HG02571 (cell line): ENCODE measurements around the gene CENPC.
"Not testable (repeated sequence)": the region's sequence is repeated elsewhere in the genome, so short reads cannot be mapped to it uniquely, and the experiment has no call there.

Experiments
- ATAC-seq: cut with Tn5 transposase; IDR thresholded peaks from one replicate; pipeline ENCODE4 v1.9.1; 2021; ENCODE audit warnings: mild to moderate bottlenecking, moderate library complexity; ENCODE audit not compliant: unreplicated experiment

The CENPC gene

DNA sequence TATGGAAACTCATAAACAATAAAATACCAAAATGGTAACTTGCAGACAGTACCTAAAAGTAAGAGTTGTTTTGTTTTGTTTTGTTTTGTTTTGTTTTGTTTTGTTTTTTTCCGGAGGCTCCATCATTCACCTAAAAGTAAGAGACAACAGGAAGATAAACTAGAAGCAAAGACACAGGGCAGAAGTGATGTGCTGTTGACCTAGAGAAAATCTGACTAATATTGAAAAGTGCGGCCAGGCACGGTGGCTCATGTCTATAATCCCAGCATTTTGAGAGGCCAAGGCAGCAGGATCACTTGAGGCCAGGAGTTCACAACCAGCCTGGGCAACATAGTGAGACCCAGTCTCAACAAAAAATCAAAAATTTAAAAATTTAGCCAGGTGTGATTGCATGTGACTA is 5.6 kb upstream of the CENPC start:
- peak; percentile 50 for ATAC-seq

DNA sequence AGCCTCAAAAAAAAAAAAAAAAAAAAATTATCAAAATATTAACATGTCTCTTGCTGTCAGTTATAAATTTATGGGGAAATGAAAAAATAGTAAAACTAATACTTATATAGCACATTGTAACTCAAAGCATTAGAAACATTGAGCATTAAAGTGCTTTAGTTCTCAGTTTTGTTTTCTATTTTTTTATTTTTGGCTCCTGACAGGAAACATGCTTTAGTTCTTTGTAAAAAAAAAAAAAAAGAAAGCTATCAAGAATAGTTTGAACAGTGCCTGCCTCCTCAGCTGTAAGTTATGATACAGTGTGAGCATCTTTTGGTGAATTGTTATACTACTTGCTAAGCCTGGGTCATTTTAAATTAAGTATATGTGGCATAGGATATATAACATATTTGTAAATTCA is 5.1 kb upstream of the CENPC start:
- ATAC-seq = peak; percentile 31

DNA sequence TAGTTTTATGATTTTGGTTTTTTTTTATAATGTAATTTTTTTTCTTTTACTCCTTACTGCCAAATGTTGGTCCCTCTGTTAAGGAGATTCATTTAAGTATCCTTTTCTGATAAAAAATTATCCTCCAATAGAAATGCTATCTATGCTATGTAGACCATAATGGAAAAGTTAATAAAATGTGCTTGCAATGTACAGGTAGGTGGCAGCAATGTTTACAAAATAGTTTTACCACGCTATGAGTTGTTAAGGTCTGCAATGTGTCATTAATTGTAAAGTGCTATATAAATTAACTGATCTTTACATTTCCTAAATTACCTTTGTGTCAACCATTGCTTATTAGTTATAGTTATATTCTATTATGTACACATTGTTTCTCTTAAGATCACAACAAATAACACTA is 3.8 kb upstream of the CENPC start:
- peak; percentile 18 for ATAC-seq

DNA sequence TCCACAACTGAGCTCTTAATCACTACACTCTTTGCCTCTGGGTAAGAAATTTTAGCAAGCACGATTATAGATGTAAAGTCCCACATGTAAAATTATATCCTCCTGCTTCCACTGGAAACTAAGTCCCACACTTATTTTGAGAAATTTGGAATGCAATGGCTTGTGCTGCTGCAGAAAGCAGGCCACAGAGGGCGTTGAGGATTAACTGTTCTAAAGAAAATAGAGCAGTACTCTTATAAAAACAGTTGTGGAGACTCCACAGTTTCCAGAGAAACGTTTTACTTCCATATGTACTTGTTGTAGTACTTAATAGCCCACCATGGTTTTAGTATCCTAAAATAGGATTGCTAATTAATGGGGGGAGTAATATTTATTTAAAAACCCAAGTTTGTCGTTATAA is 1.7 kb upstream of the CENPC start:
- ATAC-seq = no peak

DNA sequence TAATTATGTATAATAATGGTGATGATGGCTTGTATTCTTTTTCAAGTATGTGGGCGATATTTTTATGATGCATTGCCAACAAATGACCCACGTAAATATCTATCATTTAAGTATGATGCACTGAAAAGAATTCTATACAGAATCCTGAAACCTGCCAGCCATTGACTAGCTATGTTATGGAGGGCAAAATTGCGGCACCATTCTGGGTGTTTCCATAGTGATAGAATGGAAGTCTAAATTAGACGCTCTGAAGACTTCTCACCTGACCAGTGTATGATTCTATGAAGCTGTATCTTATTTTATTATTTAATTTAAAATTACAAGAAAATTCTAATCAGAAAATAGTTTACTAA is 677 bp upstream of the CENPC start:
- ATAC-seq = no peak

DNA sequence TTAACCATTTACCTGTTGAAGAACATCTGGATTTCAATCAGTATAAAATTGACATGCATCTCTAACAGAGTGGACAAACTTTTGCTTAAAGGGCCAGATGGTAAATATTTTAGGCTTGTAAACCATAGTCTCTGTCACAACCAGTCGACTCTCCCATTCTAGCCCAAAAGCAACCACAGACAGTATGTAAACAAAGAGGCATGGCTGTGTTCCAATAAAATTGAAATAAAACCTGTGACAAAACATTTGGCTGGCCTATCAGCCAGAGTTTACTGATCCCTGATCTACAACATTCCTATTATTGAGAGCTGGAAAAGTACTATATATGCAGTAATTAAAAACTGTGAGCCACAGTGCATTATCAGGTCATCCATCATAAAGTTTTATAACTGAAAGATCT is 3.2 kb downstream of the CENPC start:
- ATAC-seq = no peak

DNA sequence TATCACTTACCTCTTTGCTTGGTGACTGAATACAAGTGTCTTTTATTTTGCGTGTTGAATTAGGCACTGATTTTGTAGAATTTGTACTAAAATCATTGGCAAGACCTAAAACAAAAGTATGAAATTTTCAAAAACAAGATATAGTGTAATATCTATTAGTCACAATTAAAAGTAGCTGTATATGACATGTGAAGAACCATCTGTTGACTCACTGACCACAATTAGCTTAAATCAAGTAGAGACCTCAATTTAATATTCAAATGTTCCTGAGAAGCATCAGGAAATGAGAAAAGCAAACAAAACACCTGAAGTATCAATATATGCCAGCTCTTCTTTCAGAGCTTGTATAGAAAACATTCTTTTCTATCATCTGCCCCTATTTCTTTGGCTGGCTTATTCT is 5.5 kb downstream of the CENPC start:
- ATAC-seq = no peak

DNA sequence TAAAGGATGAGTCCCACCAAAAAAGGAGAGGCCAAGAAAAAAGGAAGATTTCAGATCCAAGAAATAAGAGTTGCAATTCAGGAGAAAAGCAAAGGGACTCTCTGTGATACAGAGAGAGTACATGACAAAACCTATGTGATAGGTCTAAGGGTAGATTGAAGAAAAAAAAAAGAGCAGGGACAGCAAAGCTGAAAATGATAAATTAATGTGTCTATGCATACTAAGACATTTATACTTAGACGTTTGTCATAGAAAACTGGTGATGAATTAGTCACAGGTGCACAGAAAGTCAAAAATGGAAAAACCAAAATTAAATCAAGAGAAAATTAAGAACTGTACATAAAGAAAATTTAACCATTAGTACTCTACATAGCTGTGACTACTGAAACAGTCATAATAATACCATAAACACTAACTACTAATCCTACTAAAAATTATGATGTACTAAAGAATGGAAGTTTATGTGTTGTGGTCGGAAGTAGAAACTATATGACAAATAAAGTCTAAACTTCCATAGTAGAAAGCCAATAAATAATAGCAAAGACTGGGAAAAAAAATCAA is 9.9 kb downstream of the CENPC start:
- ATAC-seq = no peak

DNA sequence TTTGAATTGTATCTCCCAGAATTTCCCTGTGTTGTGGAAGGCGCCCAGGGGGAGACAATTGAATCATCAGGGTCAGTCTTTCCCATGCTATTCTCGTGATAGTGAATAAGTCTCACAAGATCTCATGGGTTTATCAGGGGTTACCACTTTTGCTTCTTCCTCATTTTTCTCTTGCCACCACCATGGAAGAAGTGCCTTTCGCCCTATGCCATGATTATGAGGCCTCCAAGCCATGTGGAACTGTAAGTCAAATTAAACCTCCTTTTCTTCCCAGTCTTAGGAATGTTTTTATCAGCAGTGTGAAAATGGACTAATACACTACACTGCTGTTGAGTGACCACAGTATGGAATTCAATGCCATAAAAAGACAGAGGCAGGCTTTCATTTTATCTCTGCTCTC is 12.2 kb downstream of the CENPC start:
- ATAC-seq = no peak

DNA sequence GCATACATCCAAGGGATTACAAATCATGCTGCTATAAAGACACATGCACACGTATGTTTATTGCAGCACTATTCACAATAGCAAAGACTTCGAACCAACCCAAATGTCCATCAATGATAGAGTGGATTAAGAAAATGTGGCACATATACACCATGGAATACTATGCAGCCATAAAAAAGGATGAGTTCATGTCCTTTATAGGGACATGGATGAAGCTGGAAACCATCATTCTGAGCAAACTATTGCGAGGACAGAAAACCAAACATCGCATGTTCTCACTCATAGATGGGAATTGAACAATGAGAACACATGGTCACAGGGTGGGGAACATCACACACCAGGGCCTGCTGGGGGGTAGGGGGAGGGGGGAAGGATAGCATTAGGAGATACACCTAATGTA is 12.9 kb downstream of the CENPC start:
- not testable (repeated sequence) for ATAC-seq

DNA sequence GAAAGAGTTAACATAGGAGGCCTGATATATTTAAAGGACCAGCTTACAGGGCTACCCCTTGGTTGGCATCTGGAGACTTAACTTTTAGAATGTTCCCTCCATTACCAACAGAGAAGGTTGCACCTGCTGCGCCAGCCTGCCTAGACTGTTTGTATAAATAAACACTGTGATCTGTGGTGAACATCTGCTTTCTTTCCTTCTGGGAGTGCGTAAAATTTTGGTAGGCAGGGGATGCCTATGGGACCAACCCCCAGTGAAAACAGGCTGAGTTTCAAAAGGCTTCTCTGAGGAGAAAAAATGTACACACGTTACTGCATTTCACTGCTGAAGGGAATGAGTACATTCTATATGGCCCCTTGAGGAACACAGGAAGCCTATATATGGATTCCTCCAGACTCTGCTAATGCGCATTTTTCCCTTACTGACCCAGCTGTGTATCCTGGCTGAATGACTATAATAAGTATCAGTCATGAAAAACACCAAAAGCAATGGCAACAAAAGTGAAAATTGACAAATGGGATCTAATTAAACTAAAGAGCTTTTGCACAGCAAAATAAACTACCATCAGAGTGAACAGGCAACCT is 13.8 kb downstream of the CENPC start:
- ATAC-seq = no peak

DNA sequence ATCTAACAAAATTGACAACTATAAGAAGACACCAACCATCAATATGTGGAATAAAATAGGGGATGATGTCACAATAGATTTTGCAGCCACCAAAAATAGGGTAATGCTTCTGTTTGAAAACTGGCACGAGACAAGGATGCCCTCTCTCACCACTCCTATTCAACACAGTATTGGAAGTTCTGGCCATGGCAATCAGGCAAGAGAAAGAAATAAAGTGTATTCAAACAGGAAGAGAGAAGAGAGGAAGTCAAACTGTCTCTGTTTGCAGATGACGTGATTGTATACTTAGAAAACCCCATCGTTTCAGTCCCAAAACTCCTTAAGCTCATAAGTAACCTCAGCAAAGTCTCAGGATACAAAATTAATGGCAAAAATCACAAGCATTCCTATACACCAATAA is 21.2 kb downstream of the CENPC start:
- ATAC-seq = not testable (repeated sequence)

DNA sequence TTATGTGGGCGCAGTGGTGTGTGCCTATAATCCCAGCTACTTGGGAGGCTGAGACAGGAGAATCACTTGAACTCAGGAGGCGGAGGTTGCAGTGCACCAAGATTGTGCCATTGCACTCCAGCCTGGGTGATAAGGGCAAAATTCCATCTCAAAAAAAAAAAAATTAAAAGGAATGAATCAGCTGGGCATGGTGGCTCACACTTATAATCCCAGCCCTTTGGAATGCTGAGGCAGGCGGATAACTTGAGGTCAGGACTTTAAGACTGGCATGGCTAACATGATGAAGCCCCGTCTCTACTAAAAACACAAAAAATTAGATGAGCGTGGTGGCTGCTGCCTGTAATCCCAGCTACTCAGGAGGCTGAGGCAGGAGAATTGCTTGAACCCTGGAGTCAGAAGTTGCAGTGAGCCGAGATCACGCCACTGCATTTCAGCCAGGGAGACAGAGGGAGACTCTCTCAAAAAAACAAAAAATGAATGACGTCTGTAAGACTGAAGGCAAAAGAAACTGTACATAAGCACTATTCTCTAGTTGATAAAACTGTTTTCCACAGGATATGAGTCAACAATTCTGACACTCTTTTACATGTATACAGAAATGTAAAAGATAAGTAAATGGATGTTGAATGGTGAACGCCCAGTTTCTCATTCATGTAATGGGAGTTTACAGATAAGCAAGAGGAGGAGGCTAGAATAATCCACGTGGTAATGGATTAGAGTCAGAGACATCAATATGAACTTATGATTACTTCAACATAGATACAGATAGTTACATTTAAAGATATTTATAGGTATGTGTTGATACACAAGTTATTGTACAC is 22.2 kb downstream of the CENPC start:
- ATAC-seq = no peak

DNA sequence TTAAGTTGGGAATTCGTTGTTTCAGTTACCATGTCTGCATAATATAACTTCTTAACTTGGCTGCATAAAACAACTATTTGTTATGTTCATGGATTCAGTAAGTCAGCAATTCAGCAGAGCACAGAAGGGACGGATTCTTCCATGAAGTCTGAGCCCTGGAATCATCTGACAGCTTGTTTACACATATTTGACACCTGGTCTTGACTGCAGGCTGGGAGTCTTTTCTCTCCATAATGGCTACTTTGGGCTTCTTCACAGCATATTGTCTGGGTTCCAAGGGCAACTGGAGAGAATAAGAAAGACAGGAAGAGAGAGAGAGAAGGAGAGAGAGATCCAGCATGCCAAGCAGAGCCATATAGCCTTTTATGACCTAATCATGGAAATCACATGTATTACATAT is 23.1 kb downstream of the CENPC start:
- no peak for ATAC-seq

DNA sequence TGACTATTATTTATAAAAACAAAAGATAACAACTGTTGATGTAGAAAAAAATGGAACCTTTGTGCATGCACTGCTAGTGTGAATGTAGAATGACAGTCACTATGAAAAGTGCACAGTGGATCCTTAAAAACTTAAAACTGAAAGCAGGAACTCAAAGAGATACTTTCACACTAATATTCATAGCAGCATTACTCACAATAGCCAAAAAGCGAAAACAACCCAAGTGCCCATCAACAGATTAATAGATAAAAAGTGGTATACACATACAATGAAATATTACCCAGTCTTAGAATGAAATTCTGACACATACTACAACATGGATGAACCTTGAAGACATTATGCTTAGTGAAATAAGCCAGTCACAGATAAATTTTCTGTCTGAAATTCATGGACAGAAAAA is 23.8 kb downstream of the CENPC start:
- no peak for ATAC-seq

DNA sequence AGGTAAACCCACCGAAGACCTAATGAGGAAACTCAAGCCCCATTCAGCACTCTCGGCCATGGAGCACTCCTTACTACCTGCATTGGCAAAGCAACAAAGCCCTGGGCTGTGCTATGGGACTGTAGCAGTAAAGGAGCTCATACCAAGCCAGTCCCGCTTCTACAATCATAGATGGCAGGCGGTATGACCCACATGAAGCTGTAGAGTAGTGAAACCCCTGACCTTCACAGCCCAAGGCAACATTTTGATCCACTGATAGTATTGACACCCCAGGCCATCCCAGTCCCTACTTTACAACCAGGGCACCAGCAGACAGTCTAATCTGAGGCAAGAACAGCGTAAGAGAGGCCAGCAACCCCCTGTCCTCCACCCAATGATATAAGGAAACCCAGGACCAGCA is 25.2 kb downstream of the CENPC start:
- ATAC-seq = no peak

DNA sequence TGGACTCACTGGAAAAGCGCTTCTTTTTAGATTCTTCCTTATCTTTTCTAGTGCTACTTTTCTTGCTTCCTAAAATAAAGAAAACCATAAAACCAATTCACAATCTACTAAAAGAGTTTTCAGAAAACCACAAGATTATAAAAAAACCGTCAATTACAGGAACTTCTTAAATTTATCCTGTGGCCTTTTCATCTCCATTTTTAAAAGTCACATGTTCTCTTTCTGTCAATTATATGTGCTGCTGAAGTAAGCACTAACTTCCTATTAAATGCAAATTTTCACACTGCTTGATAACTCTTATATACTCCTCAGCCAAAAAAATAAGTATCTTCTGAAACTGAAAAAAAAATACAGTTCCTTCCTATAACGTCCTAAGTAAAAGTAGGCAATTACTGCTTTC is 32.8 kb downstream of the CENPC start:
- ATAC-seq = no peak

DNA sequence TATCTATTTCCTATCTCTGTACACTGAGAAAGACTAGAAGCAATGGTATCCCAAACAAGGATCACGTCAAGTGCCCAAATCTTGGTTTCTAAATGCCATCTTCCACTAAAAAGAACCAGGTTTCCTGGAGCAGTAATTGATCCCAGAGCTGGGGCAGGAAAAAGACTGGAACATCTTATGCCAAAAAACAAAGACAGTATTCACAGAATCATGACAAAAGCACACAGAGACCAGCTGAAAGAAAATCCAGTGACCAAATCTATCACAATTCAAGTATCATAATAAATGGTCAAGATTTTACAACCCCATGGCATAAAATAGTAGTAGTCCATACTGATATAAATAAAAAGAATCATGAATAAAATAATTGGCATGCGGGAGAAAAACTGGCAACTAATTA is 44.9 kb downstream of the CENPC start:
- no peak for ATAC-seq

DNA sequence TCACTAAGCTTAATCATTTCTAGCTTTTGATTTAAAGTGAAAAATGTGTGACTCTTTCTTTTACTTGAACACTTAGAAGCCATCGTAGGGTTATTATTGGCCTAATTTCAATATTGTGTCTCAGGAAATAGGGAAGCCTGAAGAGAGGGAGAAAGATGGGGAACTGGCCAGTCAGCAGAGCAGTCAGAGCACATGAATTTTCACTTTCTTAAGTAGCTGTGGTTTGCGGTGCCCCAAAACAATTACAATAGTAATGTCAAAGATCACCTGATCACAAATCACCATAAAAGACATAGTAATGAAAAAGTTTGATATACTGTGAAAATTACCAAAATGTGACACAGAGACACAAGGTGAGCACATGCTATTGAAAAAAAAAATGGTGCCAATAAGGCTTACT is 45.5 kb downstream of the CENPC start:
- peak; percentile 69 for ATAC-seq

DNA sequence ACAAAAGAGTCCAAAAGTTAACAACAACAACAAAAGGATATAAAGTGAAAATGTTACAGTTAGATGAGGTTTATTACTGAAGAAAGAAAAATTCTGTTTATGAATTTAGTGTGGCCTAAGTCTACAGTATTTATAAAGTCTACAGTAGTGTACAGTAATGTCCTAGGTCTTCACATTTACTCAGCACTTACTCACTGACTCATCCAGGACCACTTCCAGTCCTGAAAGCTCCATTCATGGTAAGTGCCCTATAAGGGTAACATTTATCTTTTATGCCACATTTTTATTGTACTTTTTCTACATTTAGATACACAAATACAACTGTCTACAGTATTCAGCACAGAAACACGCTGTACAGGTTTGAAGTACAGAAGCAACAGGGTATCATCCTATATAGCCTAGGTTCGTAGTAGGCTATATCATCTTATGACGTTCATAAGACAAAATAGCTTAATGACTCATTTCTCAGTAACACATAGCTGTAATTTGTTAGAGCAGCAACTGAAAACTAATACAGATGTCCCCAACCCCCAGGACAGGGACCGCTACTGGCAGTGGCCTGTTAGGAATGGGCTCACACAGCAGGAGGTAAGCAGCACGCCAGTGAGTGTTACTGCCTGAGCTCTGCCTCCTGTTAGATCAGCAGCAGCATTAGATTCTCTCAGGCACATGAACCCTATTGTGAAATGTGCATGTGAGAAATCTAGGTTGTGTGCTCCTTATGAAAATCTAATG is 61.3 kb downstream of the CENPC start:
- no peak for ATAC-seq

DNA sequence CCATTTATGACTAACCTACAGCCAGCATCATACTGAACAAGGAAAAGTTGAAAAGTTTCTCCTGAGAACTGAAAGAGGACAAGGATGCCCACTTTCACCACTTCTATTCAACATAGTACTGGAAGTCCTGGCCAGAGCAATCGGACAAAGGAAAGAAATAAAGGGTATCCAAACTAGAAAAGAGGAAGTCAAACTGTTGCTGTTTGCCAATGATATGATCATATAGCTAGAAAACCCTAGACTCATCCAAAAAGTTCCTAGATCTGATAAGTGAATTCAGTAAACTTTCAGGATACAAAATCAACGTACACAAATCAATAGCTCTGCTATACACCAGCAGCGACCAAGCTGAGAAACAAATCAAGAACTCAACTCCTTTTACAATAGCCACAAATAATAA is 64.5 kb downstream of the CENPC start:
- no peak for ATAC-seq

DNA sequence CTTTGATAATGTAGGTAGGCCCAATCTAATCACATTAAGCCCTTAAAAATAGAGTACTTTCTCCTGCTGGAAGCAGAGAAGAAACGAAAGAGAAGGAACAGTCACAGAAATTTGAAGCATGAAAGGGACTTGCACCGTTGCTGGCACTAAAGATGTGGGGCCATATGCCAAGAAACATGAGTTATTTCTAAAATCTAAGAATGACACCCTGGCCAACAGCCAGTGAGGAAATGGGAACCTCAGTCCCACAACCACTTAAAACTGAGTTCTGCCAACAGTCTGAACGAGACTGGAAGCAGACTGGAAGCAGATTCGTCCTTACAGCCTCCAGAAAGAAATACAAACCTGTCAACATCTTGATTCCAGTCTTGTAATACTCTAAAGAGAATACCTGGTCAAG is 70.1 kb downstream of the CENPC start:
- no peak for ATAC-seq
